CD4-positive, alpha-beta T cell (primary cell): Measurements from ENCODE around the gene CERT1. TPM values are rescaled to one million over a fixed set of nuclear protein-coding genes. Genes with fewer than 3 reads are reported as not detected.
A peak's percentile ranks its signal among the peaks of the same experiment; 100 is the strongest.

ENCODE experiments used
- ATAC-seq: fragments of 200-7000 bp; cut with Tn5 transposase; one replicate; pipeline ENCODE4 v1.10.0; 2022; ENCODE audit warnings: mild to moderate bottlenecking; ENCODE audit not compliant: poor library complexity
- CTCF ChIA-PET: fragments of 350-600 bp; sonication (Branson Sonifier 250); formaldehyde crosslinking; loops from one replicate; lab custom pipeline; 2021; ENCODE audit warnings: antibody characterized with exemption, inconsistent platforms; lab: Charles Lee
- POLR2A ChIA-PET: fragments of 350-600 bp; sonication (Branson Sonifier 250); formaldehyde crosslinking; loops from one replicate; lab custom pipeline; 2021; ENCODE audit warnings: antibody characterized with exemption, inconsistent platforms; lab: Charles Lee
- DNase-seq, 14 experiments: peaks; one replicate each; pipeline ENCODE4 v3.0.0-alpha.2; 2013 to 2020; ENCODE audit warnings: mixed read lengths in 2 of 14
- H3K27ac ChIP-seq, 2 donors: one replicate each; pipeline versions ENCODE4 v1.5.1 to v1.7.0; 2013; ENCODE audit warnings: low read length in 2 of 2, low read depth in 1 of 2, mild to moderate bottlenecking in 1 of 2
- H3K27me3 ChIP-seq, 2 experiments: 1 replicate in 1 of 2; 2 replicates in 1 of 2; pipeline versions ENCODE4 v1.6.1 to v1.7.0; 2013; ENCODE audit warnings: low read length in 2 of 2, control low read depth in 1 of 2, mild to moderate bottlenecking in 1 of 2, moderate library complexity in 1 of 2; ENCODE audit not compliant: insufficient read depth in 2 of 2, control insufficient read depth in 1 of 2
- H3K36me3 ChIP-seq: one replicate; pipeline ENCODE4 v1.6.1; 2013; ENCODE audit warnings: low read length, control low read depth; ENCODE audit not compliant: insufficient read depth
- H3K4me1 ChIP-seq: one replicate; pipeline ENCODE4 v1.6.1; 2013; ENCODE audit warnings: low read length, control low read depth; ENCODE audit not compliant: insufficient read depth
- H3K4me3 ChIP-seq: one replicate; pipeline ENCODE4 v1.5.1; 2013; ENCODE audit warnings: mild to moderate bottlenecking, low read length, moderate library complexity
- H3K9me3 ChIP-seq, 2 experiments: 1 replicate in 1 of 2; 2 replicates in 1 of 2; pipeline versions ENCODE4 v1.6.1 to v1.7.0; 2013; ENCODE audit warnings: low read length in 2 of 2, mild to moderate bottlenecking in 2 of 2, control low read depth in 1 of 2, moderate library complexity in 1 of 2; ENCODE audit not compliant: control insufficient read depth in 1 of 2, insufficient read depth in 1 of 2
- H3K27ac Mint-ChIP-seq: one replicate; pipeline ENCODE4 v1.8.0; 2020; ENCODE audit warnings: mixed read lengths
- H3K27me3 Mint-ChIP-seq: one replicate; pipeline ENCODE4 v1.8.0; 2021; ENCODE audit warnings: mixed read lengths
- H3K36me3 Mint-ChIP-seq: one replicate; pipeline ENCODE4 v1.8.0; 2021; ENCODE audit warnings: low read depth, mixed read lengths
- H3K4me1 Mint-ChIP-seq: one replicate; pipeline ENCODE4 v1.8.0; 2021; ENCODE audit warnings: low read depth, mixed read lengths
- H3K4me3 Mint-ChIP-seq: one replicate; pipeline ENCODE4 v1.8.0; 2020; ENCODE audit warnings: mild to moderate bottlenecking, mixed read lengths
- H3K9me3 Mint-ChIP-seq: one replicate; pipeline ENCODE4 v1.8.0; 2020; ENCODE audit warnings: mixed read lengths
- intact Hi-C, 2 experiments: fragments of 100-400 bp; cut with DNase I in 1 of 2; cut with micrococcal nuclease in 1 of 2; formaldehyde crosslinking; loops; one replicate each; pipeline versions ENCODE4 v1.15.1 to v1.9.0; 2023 to 2025; cut with DNase I, micrococcal nuclease
- total RNA-seq, 174 experiments: library from RNA in 2 of 174; stranded (reverse) in 2 of 174; gene quantifications; one replicate each; pipeline ENCODE4 v1.2.3 and lab custom pipeline; 2021 to 2026
- TF ChIP-seq, protein P1 (sequence below): fragments of 200-600 bp; IDR thresholded peaks from one replicate; pipeline ENCODE4 v1.8.0; 2022; ENCODE audit warnings: antibody characterized with exemption, mild to moderate bottlenecking

Gene CERT1
- total RNA-seq, 2 experiments from 2014 or later: 26.5 to 28.7 TPM

DNA sequence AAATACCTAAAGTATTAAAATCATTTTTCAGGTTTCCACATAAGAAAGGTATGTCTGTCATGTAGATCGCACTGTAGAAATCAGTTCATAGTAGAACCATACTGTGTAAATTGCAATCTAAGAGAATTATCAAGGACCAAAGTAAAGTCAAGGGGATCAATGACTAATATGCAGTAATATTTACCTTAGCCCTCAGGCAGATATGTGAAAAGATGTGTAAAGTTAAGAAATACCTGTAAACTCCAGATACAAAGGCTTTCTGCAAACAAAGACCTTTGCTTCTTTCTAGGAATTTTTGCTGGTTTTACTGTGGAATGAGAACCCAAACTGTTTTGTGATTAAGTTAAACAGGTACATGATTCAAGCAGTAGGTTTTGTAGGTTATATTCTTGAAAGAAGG is 11.8 kb upstream of the CERT1 start:
- peaks cover 59% of the 10 kb centered on the region for H3K4me1 Mint-ChIP-seq
- POLR2A ChIA-PET: no interaction called here
- TF ChIP-seq, protein P1, sequence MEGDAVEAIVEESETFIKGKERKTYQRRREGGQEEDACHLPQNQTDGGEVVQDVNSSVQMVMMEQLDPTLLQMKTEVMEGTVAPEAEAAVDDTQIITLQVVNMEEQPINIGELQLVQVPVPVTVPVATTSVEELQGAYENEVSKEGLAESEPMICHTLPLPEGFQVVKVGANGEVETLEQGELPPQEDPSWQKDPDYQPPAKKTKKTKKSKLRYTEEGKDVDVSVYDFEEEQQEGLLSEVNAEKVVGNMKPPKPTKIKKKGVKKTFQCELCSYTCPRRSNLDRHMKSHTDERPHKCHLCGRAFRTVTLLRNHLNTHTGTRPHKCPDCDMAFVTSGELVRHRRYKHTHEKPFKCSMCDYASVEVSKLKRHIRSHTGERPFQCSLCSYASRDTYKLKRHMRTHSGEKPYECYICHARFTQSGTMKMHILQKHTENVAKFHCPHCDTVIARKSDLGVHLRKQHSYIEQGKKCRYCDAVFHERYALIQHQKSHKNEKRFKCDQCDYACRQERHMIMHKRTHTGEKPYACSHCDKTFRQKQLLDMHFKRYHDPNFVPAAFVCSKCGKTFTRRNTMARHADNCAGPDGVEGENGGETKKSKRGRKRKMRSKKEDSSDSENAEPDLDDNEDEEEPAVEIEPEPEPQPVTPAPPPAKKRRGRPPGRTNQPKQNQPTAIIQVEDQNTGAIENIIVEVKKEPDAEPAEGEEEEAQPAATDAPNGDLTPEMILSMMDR: no peak
- H3K4me3 Mint-ChIP-seq: no peak overlapping the region
- H3K36me3 Mint-ChIP-seq: peaks cover 38% of the 10 kb centered on the region
- no peak overlapping the region for H3K4me3 ChIP-seq
- H3K27ac ChIP-seq: no peak overlapping the region
- peaks cover 0 to 17% of the 10 kb centered on the region in 2 experiments for H3K9me3 ChIP-seq
- CTCF ChIA-PET: no interaction called here
- peak overlapping the region; percentile 7 for H3K27ac Mint-ChIP-seq
- H3K27me3 ChIP-seq: no peaks in the 10 kb centered on the region
- no peak for ATAC-seq
- intact Hi-C loops: no loop called here
- H3K36me3 ChIP-seq: no peaks in the 10 kb centered on the region
- no peaks in the 10 kb centered on the region for H3K27me3 Mint-ChIP-seq
- no peaks in the 10 kb centered on the region for H3K4me1 ChIP-seq
- no peak for DNase-seq
- H3K9me3 Mint-ChIP-seq: peaks cover 7% of the 10 kb centered on the region

DNA sequence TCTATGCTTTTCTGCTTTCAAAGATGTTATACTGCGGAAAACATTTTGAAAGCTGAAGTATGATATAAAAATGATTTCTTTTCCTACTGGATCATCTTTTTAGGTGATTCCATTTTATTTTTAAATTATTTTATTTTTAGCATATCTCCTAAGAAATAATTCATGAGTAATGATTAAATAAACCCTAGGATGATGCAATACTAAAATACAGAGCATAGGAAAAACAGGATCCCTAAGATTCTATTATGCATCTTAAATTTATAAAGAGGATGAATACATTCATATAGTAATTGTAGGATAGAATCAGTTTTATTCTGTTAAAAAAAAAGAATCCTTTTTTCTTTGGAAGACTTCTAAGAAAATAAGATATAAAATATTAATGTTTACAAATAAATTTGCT is 11.1 kb upstream of the CERT1 start:
- TF ChIP-seq, protein P1: no peak
- H3K9me3 Mint-ChIP-seq: peaks cover 10% of the 10 kb centered on the region
- ATAC-seq (no peak), DNase-seq (no peak)
- no peak overlapping the region for H3K27ac Mint-ChIP-seq
- H3K4me1 ChIP-seq: no peaks in the 10 kb centered on the region
- H3K9me3 ChIP-seq: peaks cover 0 to 17% of the 10 kb centered on the region in 2 experiments
- H3K4me3 ChIP-seq: no peak overlapping the region
- intact Hi-C loops: no loop called here
- H3K4me1 Mint-ChIP-seq: peaks cover 66% of the 10 kb centered on the region
- no peaks in the 10 kb centered on the region for H3K27me3 Mint-ChIP-seq
- peaks cover 46% of the 10 kb centered on the region for H3K36me3 Mint-ChIP-seq
- H3K27me3 ChIP-seq: no peaks in the 10 kb centered on the region
- ChIA-PET POLR2A (interaction anchor here (0.7 kb wide), 1 partner anchor 45 kb away, joined by 3 read pairs; no protein-coding TSS in a partner anchor), CTCF (no interaction called here)
- H3K27ac ChIP-seq: no peak overlapping the region
- no peak overlapping the region for H3K4me3 Mint-ChIP-seq
- no peaks in the 10 kb centered on the region for H3K36me3 ChIP-seq

DNA sequence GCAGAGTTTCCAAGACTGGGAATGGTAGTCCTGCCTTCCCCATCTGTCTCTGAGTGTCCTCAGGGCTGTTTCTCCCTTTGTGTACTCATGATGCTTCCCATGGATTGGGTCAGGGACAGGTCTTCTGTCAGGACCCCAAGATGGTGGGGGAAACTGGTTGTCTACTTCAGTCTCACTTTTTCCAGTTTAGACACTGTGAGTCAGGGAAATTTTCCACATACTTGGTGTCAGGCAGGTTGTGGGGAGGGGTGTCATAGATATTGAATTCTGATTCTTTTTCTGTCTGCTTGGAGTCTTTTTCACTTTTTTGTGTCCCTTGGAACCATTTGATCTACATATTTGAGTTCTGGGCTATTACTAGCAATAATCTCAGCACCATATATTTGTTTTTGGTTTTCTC is 10.6 kb upstream of the CERT1 start:
- peaks cover 49% of the 10 kb centered on the region for H3K36me3 Mint-ChIP-seq
- DNase-seq: no peak
- Histone ChIP-seq H3K4me3 (no peak overlapping the region), H3K4me1 (no peaks in the 10 kb centered on the region), H3K9me3 (peaks cover 0 to 17% of the 10 kb centered on the region in 2 experiments), H3K27me3 (no peaks in the 10 kb centered on the region), H3K27ac (no peak overlapping the region), H3K36me3 (no peaks in the 10 kb centered on the region)
- no peak for ATAC-seq
- H3K4me3 Mint-ChIP-seq: no peak overlapping the region
- intact Hi-C loops: no loop called here
- POLR2A ChIA-PET: no interaction called here
- CTCF ChIA-PET: no interaction called here
- H3K27ac Mint-ChIP-seq: no peak overlapping the region
- H3K27me3 Mint-ChIP-seq: no peaks in the 10 kb centered on the region
- peaks cover 10% of the 10 kb centered on the region for H3K9me3 Mint-ChIP-seq
- TF ChIP-seq, protein P1: no peak
- H3K4me1 Mint-ChIP-seq: peaks cover 71% of the 10 kb centered on the region
